Left lung (tissue), 10 donors: ENCODE measurements around the gene ZBTB42. TPM values are rescaled to one million over a fixed set of nuclear protein-coding genes. Genes with fewer than 3 reads are reported as not detected.
"Not testable (repeated sequence)": the region's sequence is repeated elsewhere in the genome, so short reads cannot be mapped to it uniquely, and the experiment has no call there.

ENCODE experiments used
- ATAC-seq: fragments of 200-7000 bp; cut with Tn5 transposase; one replicate; pipeline ENCODE4 v1.9.1; 2020; ENCODE audit warnings: moderate library complexity
- DNase-seq, 4 donors: peaks; one replicate each; pipeline ENCODE4 v3.0.0-alpha.2; 2013 to 2020
- H3K27ac ChIP-seq, 2 donors: fragments of 200-600 bp; sonication (generic) in 1 of 2; one replicate each; pipeline versions ENCODE4 v1.5.0 to v1.8.0; 2020 to 2021
- H3K27me3 ChIP-seq, 2 donors: fragments of 200-600 bp; sonication (generic) in 1 of 2; one replicate each; pipeline versions ENCODE4 v1.5.0 to v1.8.0; 2020 to 2021
- H3K36me3 ChIP-seq, 2 donors: fragments of 200-600 bp; sonication (generic) in 1 of 2; one replicate each; pipeline versions ENCODE4 v1.5.0 to v1.8.0; 2020 to 2021
- H3K4me1 ChIP-seq, 2 donors: fragments of 200-600 bp; one replicate each; pipeline ENCODE4 v1.8.0; 2021
- H3K4me3 ChIP-seq, 2 donors: fragments of 200-600 bp; sonication (generic) in 1 of 2; one replicate each; pipeline versions ENCODE4 v1.5.0 to v1.8.0; 2020 to 2021; ENCODE audit warnings: mild to moderate bottlenecking in 1 of 2
- H3K9me3 ChIP-seq, 2 donors: fragments of 200-600 bp; sonication (generic) in 1 of 2; one replicate each; pipeline versions ENCODE4 v1.5.0 to v1.8.0; 2020 to 2021
- CTCF ChIP-seq, 2 donors: fragments of 200-600 bp; sonication (generic) in 1 of 2; IDR thresholded peaks; one replicate each; pipeline versions ENCODE4 v1.5.0 to v1.8.0; 2021; ENCODE audit warnings: antibody characterized with exemption in 2 of 2
- intact Hi-C, 2 donors: fragments of 100-400 bp; cut with DNase I; formaldehyde crosslinking; loops; one replicate each; pipeline versions ENCODE4 v1.11.2 to v1.14.2; 2022
- polyA plus RNA-seq, 6 donors: library from polyadenylated mRNA; unstranded; fragments of 120-200 nt; gene quantifications; one replicate each; pipeline ENCODE4 v1.2.1, GENCODE V29; 2013; ENCODE audit not compliant: insufficient read length in 6 of 6
- total RNA-seq, 2 donors: library from RNA; stranded (reverse); fragmentation: NEBNext Ultra II Directional; extraction: Animal tissue kit (Norgen Biotek cat#: 25700); gene quantifications; one replicate each; pipeline ENCODE4 v1.2.1, GENCODE V29; 2021
- donor health status: DM: no; HTN: yes; CAD: no.
- donor health status: DM: no; HTN: no; CAD: no.

ZBTB42 gene
- total and polyA plus RNA-seq, 8 donors, result 5.8 to 12.1 (median 9.3) TPM

GRCh38 chr14:104826861-104827176 lies 25.9 kb downstream of the ZBTB42 start:
- no peaks in the 10 kb centered on the region for H3K9me3 ChIP-seq
- no peak overlapping the region for H3K27ac ChIP-seq
- ATAC-seq (no peak), DNase-seq (no peak)
- intact Hi-C loops, result loop anchor here in 1 of 2 donors (2.0 kb wide), 1 partner anchor 60 kb away; no protein-coding TSS in a partner anchor
- no peak for TF ChIP-seq CTCF (IDR thresholded peaks at IDR 0.05)
- peaks cover 0 to 35% of the 10 kb centered on the region in 2 donors for H3K27me3 ChIP-seq
- peaks cover 8 to 25% of the 10 kb centered on the region in 2 donors for H3K4me1 ChIP-seq
- H3K36me3 ChIP-seq, result no peaks in the 10 kb centered on the region
- peak overlapping the region; percentile 48 to 54 for H3K4me3 ChIP-seq

DNA sequence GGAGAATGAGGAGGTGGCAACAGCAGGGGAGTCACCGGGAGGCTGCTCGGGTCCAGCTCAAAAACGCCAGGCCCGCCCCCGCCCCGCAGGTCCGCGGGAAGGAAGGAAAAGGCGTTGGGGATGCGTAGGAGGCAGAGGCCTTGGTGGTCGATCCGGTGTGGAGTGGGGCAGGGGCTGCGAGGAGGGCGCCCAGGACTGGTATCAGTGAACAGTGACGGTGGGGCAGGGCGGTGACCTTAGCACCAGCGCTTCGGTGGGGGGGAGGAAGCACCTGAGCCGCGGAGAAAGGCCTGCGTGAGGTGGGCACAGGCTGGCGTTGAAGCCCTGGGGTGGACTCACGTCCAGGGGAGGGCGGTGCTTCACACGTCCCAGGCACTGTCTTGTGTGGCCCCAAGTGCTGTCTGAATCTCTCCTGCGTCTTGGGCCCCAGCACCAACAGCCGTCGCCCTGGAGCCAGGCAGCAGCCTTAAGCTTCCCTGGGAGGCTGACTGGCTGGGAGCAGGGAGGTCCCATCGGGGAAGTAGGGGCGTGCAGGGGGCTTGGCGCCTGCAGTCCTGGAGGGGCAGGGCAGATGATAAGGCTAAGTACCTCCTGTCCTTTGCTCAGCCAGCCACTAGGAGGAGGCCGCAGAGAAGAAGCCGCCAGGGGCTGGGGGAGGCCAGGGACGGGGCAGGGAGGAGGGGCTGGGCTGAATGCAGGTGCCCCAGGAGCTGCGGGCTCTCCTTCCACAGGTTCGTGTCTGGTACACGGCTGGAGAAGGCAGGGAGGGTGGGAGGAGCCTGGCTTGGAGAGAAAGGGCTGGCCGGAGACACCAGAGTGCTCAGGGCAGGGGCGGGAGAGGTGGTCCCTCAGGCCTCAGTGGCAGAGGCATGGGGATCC lies 26.5 kb downstream of the ZBTB42 start:
- peak; percentile 29 to 46 for TF ChIP-seq CTCF (IDR thresholded peaks at IDR 0.05)
- peak overlapping the region; percentile 48 to 54 for H3K4me3 ChIP-seq
- no peaks in the 10 kb centered on the region for H3K36me3 ChIP-seq
- peaks cover 0 to 35% of the 10 kb centered on the region in 2 donors for H3K27me3 ChIP-seq
- intact Hi-C loops, result loop anchor here in 1 of 2 donors (2.0 kb wide), 1 partner anchor 61 kb away; no protein-coding TSS in a partner anchor
- no peaks in the 10 kb centered on the region for H3K9me3 ChIP-seq
- ATAC-seq (peak; percentile 69), DNase-seq (peak in 2 of 4 donors; percentile 44 to 84)
- peaks cover 8 to 25% of the 10 kb centered on the region in 2 donors for H3K4me1 ChIP-seq
- no peak overlapping the region for H3K27ac ChIP-seq

GRCh38 chr14:104830781-104831180 lies 29.9 kb downstream of the ZBTB42 start:
- H3K4me3 ChIP-seq, result no peak overlapping the region
- no peak for TF ChIP-seq CTCF (IDR thresholded peaks at IDR 0.05)
- no peaks in the 10 kb centered on the region for H3K9me3 ChIP-seq
- ATAC-seq, result no peak
- DNase-seq, result no peak
- H3K4me1 ChIP-seq, result peaks cover 8 to 20% of the 10 kb centered on the region in 2 donors
- H3K27me3 ChIP-seq, result peaks cover 0 to 21% of the 10 kb centered on the region in 2 donors
- H3K36me3 ChIP-seq, result no peaks in the 10 kb centered on the region
- no peak overlapping the region for H3K27ac ChIP-seq
- intact Hi-C loops, result no loop called here

DNA sequence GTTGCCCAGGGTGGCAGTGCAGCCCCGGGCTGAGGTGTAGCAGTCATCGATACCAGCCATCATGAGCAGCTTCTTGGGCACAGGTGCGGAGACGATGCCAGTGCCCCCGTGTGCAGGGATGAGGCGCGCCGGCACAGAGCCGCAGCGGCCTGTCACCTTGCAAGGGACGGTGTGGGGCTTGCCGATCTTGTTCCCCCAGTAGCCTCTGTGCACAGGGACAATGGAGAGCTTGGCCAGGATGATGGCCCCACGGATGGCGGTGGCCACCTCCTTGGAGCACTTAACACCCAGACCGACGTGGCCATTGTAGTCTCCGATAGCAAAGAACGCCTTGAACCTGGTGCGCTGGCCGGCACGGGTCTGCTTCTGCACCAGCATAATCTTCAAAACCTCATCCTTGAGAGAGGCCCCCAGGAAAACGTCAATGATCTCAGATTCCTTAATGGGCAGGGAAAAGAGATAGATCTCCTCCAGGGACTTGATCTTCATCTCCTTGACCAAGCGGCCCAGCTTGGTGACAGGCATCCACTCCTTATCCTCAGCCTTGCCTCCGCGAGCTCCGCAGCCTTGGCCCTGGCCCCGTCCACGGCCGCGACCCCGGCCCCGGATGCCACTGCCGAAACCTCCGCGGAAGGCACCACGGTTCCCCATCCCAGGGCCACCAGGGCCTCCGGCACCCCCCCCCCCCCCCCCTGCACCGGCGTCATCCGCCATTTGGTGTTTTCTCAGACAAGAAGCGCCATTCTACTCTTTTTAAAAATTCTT lies 35.5 kb downstream of the ZBTB42 start:
- H3K36me3 ChIP-seq, H3K4me3 ChIP-seq, H3K4me1 ChIP-seq, H3K27ac ChIP-seq, H3K9me3 ChIP-seq, H3K27me3 ChIP-seq, intact Hi-C loops, ATAC-seq: not testable (repeated sequence)
- peak in 1 of 4 donors; percentile 9 for DNase-seq

DNA sequence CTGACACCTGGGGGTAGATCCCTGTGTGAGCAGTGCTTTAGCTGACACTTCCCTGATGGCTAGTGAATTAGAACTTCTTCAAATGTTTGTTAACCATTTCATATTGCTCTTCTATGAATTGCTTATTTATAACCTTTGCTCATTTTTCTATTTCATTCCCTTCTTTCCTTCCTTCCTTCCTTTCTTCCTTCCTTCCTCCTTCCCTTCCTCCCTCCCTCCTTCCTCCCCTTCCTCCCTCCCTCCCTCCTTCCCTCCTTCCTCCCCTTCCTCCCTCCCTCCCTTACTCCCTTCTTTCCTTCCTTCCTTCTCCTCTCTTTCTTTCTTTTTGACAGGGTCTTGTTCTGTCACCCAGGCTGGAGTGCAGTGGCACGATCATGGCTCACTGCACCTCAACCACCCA lies 40.8 kb downstream of the ZBTB42 start:
- Histone ChIP-seq H3K4me1 (peaks cover 6 to 16% of the 10 kb centered on the region in 2 donors), H3K4me3 (no peak overlapping the region), H3K36me3 (no peaks in the 10 kb centered on the region), H3K27ac (no peak overlapping the region), H3K9me3 (no peaks in the 10 kb centered on the region), H3K27me3 (peaks cover 37 to 53% of the 10 kb centered on the region in 2 donors)
- intact Hi-C loops, result no loop called here
- ATAC-seq, result no peak
- no peak for TF ChIP-seq CTCF (IDR thresholded peaks at IDR 0.05)
- no peak for DNase-seq
